GM23338 (cell line): ENCODE measurements around the gene SMIM28. TPM values are rescaled to one million over a fixed set of nuclear protein-coding genes. Genes with fewer than 3 reads are reported as not detected.

ENCODE experiments used
- ATAC-seq: fragments of 200-7000 bp; cut with Tn5 transposase; 3 replicates; pipeline ENCODE4 v1.9.1; 2020
- DNase-seq: peaks from one replicate; pipeline ENCODE4 v3.0.0-alpha.2; 2015; ENCODE audit warnings: low spot score
- H2AFZ ChIP-seq: fragments of 200-600 bp; sonication (generic); 2 replicates; pipeline ENCODE4 v1.8.0; 2016; ENCODE audit warnings: antibody characterized with exemption, mild to moderate bottlenecking, moderate library complexity
- H3F3A ChIP-seq: fragments of 200-600 bp; sonication (generic); replicated peaks from 2 replicates; pipeline ENCODE4 v1.8.0; 2017; ENCODE audit warnings: antibody characterized with exemption, mixed run types, low read depth
- H3K27ac ChIP-seq: fragments of 200-600 bp; sonication (generic); 2 replicates; pipeline ENCODE4 v1.6.1; 2016; ENCODE audit warnings: low read depth
- H3K27me3 ChIP-seq: fragments of 200-600 bp; sonication (generic); 2 replicates; pipeline ENCODE4 v1.8.0; 2016; ENCODE audit warnings: mild to moderate bottlenecking, mixed run types, moderate library complexity; ENCODE audit not compliant: insufficient read depth
- H3K36me3 ChIP-seq: fragments of 200-600 bp; sonication (generic); 2 replicates; pipeline ENCODE4 v1.8.0; 2016; ENCODE audit warnings: mild to moderate bottlenecking; ENCODE audit not compliant: insufficient read depth
- H3K4me1 ChIP-seq: fragments of 200-600 bp; sonication (generic); 2 replicates; pipeline ENCODE4 v1.8.0; 2016; ENCODE audit warnings: mild to moderate bottlenecking, moderate library complexity; ENCODE audit not compliant: insufficient read depth
- H3K4me2 ChIP-seq: fragments of 200-600 bp; sonication (generic); 2 replicates; pipeline ENCODE4 v1.7.1; 2017; ENCODE audit warnings: mixed run types
- H3K4me3 ChIP-seq: fragments of 200-600 bp; sonication (generic); 2 replicates; pipeline ENCODE4 v1.6.1; 2016; ENCODE audit warnings: mixed run types
- H3K79me2 ChIP-seq: fragments of 200-600 bp; sonication (generic); replicated peaks from 2 replicates; pipeline ENCODE4 v1.8.0; 2017; ENCODE audit warnings: mild to moderate bottlenecking; ENCODE audit not compliant: insufficient read depth
- H3K9me2 ChIP-seq: fragments of 200-600 bp; sonication (generic); 2 replicates; pipeline ENCODE4 v1.8.0; 2017; ENCODE audit not compliant: insufficient read depth
- H4K20me1 ChIP-seq: fragments of 200-600 bp; sonication (generic); replicated peaks from 2 replicates; pipeline ENCODE4 v1.8.0; 2017; ENCODE audit warnings: mild to moderate bottlenecking; ENCODE audit not compliant: insufficient read depth
- H3K27ac Mint-ChIP-seq: 2 replicates; pipeline ENCODE4 v1.8.0; 2020; ENCODE audit warnings: inconsistent platforms, mild to moderate bottlenecking, moderate library complexity, mixed read lengths
- H3K27me3 Mint-ChIP-seq: 3 replicates; pipeline ENCODE4 v1.8.0; 2022; ENCODE audit warnings: low read depth, mild to moderate bottlenecking, moderate library complexity, mixed read lengths, inconsistent platforms; ENCODE audit not compliant: insufficient read depth, poor library complexity
- H3K36me3 Mint-ChIP-seq: 3 replicates; pipeline ENCODE4 v1.8.0; 2021; ENCODE audit warnings: low read depth, mild to moderate bottlenecking, inconsistent platforms, moderate library complexity, mixed read lengths
- H3K4me1 Mint-ChIP-seq: 3 replicates; pipeline ENCODE4 v1.8.0; 2020; ENCODE audit warnings: mild to moderate bottlenecking, inconsistent platforms, mixed read lengths
- H3K4me3 Mint-ChIP-seq: 3 replicates; pipeline ENCODE4 v1.8.0; 2021; ENCODE audit warnings: moderate library complexity, mild to moderate bottlenecking, inconsistent platforms, mixed read lengths
- H3K9me3 Mint-ChIP-seq: 3 replicates; pipeline ENCODE4 v1.8.0; 2020; ENCODE audit warnings: moderate library complexity, mild to moderate bottlenecking, inconsistent platforms, mixed read lengths
- EZH2 ChIP-seq: fragments of 200-600 bp; sonication (generic); IDR thresholded peaks from one replicate; pipeline ENCODE4 v1.8.0; 2017; ENCODE audit warnings: antibody characterized with exemption, mild to moderate bottlenecking, low read depth; ENCODE audit not compliant: unreplicated experiment
- EZH2phosphoT487 ChIP-seq: fragments of 200-600 bp; sonication (generic); IDR thresholded peaks from one replicate; pipeline ENCODE4 v1.8.1; 2018; ENCODE audit warnings: antibody characterized with exemption; ENCODE audit not compliant: unreplicated experiment
- JUNB ChIP-seq: IDR thresholded peaks from one replicate; pipeline ENCODE4 v1.6.1; 2016; ENCODE audit warnings: antibody characterized with exemption; ENCODE audit not compliant: unreplicated experiment
- STAT1 ChIP-seq: IDR thresholded peaks from one replicate; pipeline ENCODE4 v1.6.1; 2016; ENCODE audit warnings: antibody characterized with exemption; ENCODE audit not compliant: unreplicated experiment
- ZNF331 ChIP-seq: fragments of 250-450 bp; sonication (Bioruptor Pico); IDR thresholded peaks from 2 replicates; pipeline ENCODE4 v1.5.0; 2020; ENCODE audit warnings: low read depth, mild to moderate bottlenecking, moderate library complexity
- polyA plus RNA-seq: library from polyadenylated mRNA; unstranded; fragments of >200 nt; fragmentation: Nextera tagmentation; extraction: Ambion mirVana; gene quantifications from 2 replicates; pipeline ENCODE4 v1.2.1, GENCODE V29; 2016
- total RNA-seq: library from RNA; depleted of rRNA; stranded (reverse); fragments of >200 nt; shearing (Covaris generic); gene quantifications from 2 replicates; pipeline ENCODE4 v1.2.3, GENCODE V29; 2014
- TF ChIP-seq, protein P1 (sequence below): IDR thresholded peaks from 2 replicates; pipeline ENCODE4 v1.6.1; 2016; ENCODE audit warnings: antibody characterized with exemption
- TF ChIP-seq, protein P2 (sequence below): fragments of 250-450 bp; sonication (Bioruptor Pico); IDR thresholded peaks from 2 replicates; pipeline ENCODE4 v1.5.0; 2020; ENCODE audit warnings: mild to moderate bottlenecking, moderate library complexity
- TF ChIP-seq, protein P3 (sequence below): IDR thresholded peaks from one replicate; pipeline ENCODE4 v1.6.1; 2018; ENCODE audit warnings: antibody characterized with exemption; ENCODE audit not compliant: unreplicated experiment

SMIM28 gene
- total and polyA plus RNA-seq, 2 experiments from 2014 or later = not detected

DNA sequence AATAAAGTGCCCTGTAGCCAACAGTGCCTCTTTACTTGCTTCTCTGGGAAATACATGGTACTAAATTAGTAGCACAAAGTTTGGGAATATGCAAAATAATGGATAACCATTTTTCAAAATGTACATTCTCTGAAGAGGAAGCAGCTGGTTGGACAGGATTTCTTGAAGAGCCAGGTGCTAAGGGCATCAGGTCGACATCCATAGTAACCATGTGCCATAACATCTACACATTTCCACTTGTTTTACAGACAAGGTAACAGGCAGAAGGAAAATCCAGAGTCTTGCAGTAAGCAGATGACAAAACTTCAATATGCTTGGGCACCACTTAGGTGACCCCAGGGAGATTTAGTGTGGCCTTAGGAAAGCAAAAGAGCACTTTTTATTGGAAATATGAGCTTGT, 36.5 kb upstream of the SMIM28 start (continued):
- TF ChIP-seq JUNB (no peak), EZH2phosphoT487 (no peak)

DNA sequence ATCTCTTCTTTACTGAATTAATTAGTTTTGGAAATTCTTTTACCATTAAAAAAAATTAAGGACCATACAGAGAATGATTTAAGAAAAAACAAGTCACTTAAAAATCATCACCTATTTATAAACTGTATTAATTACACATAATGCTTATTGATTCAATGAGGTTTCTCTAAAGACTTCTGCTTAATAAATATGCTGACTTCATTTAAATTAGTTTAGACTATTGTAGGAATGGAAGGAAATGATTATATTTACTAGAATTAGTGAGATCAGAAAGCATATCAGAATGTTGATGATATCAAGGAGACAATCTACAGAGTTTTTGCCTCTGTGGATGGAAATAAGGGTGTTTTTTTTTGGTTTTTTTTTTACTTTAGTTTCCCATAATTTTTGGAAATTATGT, 34.6 kb upstream of the SMIM28 start:
- H3K4me3 Mint-ChIP-seq = no peak overlapping the region
- no peaks in the 10 kb centered on the region for H3K79me2 ChIP-seq
- H3F3A ChIP-seq = no peaks in the 10 kb centered on the region
- no peaks in the 10 kb centered on the region for H3K27me3 ChIP-seq
- H3K36me3 ChIP-seq = no peaks in the 10 kb centered on the region
- H3K4me1 Mint-ChIP-seq = peaks cover 33% of the 10 kb centered on the region
- peaks cover 12% of the 10 kb centered on the region for H3K4me1 ChIP-seq
- H3K9me3 Mint-ChIP-seq = no peaks in the 10 kb centered on the region
- DNase-seq = no peak
- H3K4me3 ChIP-seq = no peak overlapping the region
- H2AFZ ChIP-seq = no peak overlapping the region
- H3K9me2 ChIP-seq = no peaks in the 10 kb centered on the region
- H4K20me1 ChIP-seq = no peaks in the 10 kb centered on the region
- no peaks in the 10 kb centered on the region for H3K27me3 Mint-ChIP-seq
- no peak overlapping the region for H3K27ac ChIP-seq
- no peak overlapping the region for H3K4me2 ChIP-seq
- no peak overlapping the region for H3K27ac Mint-ChIP-seq
- TF ChIP-seq STAT1 (no peak), ZNF331 (CRISPR knock-in tag) (no peak), EZH2 (no peak), EZH2phosphoT487 (no peak), JUNB (no peak)
- TF ChIP-seq, protein P1, sequence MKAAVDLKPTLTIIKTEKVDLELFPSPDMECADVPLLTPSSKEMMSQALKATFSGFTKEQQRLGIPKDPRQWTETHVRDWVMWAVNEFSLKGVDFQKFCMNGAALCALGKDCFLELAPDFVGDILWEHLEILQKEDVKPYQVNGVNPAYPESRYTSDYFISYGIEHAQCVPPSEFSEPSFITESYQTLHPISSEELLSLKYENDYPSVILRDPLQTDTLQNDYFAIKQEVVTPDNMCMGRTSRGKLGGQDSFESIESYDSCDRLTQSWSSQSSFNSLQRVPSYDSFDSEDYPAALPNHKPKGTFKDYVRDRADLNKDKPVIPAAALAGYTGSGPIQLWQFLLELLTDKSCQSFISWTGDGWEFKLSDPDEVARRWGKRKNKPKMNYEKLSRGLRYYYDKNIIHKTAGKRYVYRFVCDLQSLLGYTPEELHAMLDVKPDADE = no peak
- no peaks in the 10 kb centered on the region for H3K36me3 Mint-ChIP-seq
- no peak for ATAC-seq

DNA sequence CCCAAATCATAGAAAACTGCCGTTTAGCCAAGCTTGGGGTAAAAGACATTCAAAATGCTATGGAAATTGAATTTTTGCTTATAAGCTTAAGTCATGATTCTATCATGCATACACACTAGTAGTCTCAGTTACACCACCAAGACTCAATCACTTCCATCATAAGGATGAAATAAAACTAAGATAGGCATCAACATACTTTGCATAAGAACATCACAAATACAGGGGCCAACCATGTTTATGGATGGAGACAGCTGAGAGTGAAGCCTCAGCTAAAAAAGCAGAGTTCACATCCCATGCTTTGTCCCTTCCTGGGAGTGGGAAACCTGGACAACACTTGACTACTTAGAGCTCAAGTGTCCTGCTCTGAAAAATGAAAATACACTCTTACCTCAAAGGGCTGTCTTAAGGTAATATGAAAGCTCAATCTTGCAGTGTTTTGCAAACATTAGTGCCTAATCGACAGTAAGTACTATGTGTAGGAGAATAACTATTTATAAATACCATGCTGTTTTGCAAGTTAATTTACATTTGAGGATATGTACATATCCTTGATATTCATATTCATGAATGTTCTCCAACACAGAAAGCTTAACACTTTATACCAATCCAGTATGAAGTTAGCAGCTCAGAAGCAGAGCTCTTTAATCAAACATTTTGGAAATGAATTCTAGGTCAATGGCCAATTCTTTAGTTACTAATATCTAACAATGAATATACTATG, 32.0 kb upstream of the SMIM28 start:
- ATAC-seq (no peak), DNase-seq (no peak)
- no peaks in the 10 kb centered on the region for H4K20me1 ChIP-seq
- H3K9me2 ChIP-seq = no peaks in the 10 kb centered on the region
- Mint-ChIP-seq H3K27me3 (no peaks in the 10 kb centered on the region), H3K4me1 (peaks cover 36% of the 10 kb centered on the region), H3K36me3 (no peaks in the 10 kb centered on the region), H3K9me3 (no peaks in the 10 kb centered on the region), H3K27ac (no peak overlapping the region), H3K4me3 (no peak overlapping the region)
- H3K36me3 ChIP-seq = no peaks in the 10 kb centered on the region
- no peak overlapping the region for H2AFZ ChIP-seq
- H3K27ac ChIP-seq = no peak overlapping the region
- no peaks in the 10 kb centered on the region for H3K79me2 ChIP-seq
- peaks cover 23% of the 10 kb centered on the region for H3K4me1 ChIP-seq
- H3K27me3 ChIP-seq = no peaks in the 10 kb centered on the region
- peak overlapping the region; percentile 5 for H3K4me2 ChIP-seq
- no peak overlapping the region for H3K4me3 ChIP-seq
- H3F3A ChIP-seq = no peaks in the 10 kb centered on the region
- TF ChIP-seq STAT1 (no peak), ZNF331 (CRISPR knock-in tag) (no peak)
- TF ChIP-seq, protein P2, sequence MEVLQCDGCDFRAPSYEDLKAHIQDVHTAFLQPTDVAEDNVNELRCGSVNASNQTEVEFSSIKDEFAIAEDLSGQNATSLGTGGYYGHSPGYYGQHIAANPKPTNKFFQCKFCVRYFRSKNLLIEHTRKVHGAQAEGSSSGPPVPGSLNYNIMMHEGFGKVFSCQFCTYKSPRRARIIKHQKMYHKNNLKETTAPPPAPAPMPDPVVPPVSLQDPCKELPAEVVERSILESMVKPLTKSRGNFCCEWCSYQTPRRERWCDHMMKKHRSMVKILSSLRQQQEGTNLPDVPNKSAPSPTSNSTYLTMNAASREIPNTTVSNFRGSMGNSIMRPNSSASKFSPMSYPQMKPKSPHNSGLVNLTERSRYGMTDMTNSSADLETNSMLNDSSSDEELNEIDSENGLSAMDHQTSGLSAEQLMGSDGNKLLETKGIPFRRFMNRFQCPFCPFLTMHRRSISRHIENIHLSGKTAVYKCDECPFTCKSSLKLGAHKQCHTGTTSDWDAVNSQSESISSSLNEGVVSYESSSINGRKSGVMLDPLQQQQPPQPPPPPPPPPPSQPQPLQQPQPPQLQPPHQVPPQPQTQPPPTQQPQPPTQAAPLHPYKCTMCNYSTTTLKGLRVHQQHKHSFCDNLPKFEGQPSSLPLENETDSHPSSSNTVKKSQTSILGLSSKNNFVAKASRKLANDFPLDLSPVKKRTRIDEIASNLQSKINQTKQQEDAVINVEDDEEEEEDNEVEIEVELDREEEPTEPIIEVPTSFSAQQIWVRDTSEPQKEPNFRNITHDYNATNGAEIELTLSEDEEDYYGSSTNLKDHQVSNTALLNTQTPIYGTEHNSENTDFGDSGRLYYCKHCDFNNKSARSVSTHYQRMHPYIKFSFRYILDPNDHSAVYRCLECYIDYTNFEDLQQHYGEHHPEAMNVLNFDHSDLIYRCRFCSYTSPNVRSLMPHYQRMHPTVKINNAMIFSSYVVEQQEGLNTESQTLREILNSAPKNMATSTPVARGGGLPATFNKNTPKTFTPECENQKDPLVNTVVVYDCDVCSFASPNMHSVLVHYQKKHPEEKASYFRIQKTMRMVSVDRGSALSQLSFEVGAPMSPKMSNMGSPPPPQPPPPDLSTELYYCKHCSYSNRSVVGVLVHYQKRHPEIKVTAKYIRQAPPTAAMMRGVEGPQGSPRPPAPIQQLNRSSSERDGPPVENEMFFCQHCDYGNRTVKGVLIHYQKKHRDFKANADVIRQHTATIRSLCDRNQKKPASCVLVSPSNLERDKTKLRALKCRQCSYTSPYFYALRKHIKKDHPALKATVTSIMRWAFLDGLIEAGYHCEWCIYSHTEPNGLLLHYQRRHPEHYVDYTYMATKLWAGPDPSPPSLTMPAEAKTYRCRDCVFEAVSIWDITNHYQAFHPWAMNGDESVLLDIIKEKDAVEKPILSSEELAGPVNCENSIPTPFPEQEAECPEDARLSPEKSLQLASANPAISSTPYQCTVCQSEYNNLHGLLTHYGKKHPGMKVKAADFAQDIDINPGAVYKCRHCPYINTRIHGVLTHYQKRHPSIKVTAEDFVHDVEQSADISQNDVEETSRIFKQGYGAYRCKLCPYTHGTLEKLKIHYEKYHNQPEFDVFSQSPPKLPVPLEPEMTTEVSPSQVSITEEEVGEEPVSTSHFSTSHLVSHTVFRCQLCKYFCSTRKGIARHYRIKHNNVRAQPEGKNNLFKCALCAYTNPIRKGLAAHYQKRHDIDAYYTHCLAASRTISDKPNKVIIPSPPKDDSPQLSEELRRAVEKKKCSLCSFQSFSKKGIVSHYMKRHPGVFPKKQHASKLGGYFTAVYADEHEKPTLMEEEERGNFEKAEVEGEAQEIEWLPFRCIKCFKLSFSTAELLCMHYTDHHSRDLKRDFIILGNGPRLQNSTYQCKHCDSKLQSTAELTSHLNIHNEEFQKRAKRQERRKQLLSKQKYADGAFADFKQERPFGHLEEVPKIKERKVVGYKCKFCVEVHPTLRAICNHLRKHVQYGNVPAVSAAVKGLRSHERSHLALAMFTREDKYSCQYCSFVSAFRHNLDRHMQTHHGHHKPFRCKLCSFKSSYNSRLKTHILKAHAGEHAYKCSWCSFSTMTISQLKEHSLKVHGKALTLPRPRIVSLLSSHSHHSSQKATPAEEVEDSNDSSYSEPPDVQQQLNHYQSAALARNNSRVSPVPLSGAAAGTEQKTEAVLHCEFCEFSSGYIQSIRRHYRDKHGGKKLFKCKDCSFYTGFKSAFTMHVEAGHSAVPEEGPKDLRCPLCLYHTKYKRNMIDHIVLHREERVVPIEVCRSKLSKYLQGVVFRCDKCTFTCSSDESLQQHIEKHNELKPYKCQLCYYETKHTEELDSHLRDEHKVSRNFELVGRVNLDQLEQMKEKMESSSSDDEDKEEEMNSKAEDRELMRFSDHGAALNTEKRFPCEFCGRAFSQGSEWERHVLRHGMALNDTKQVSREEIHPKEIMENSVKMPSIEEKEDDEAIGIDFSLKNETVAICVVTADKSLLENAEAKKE (CRISPR knock-in tag) = no peak
- TF ChIP-seq, protein P3, sequence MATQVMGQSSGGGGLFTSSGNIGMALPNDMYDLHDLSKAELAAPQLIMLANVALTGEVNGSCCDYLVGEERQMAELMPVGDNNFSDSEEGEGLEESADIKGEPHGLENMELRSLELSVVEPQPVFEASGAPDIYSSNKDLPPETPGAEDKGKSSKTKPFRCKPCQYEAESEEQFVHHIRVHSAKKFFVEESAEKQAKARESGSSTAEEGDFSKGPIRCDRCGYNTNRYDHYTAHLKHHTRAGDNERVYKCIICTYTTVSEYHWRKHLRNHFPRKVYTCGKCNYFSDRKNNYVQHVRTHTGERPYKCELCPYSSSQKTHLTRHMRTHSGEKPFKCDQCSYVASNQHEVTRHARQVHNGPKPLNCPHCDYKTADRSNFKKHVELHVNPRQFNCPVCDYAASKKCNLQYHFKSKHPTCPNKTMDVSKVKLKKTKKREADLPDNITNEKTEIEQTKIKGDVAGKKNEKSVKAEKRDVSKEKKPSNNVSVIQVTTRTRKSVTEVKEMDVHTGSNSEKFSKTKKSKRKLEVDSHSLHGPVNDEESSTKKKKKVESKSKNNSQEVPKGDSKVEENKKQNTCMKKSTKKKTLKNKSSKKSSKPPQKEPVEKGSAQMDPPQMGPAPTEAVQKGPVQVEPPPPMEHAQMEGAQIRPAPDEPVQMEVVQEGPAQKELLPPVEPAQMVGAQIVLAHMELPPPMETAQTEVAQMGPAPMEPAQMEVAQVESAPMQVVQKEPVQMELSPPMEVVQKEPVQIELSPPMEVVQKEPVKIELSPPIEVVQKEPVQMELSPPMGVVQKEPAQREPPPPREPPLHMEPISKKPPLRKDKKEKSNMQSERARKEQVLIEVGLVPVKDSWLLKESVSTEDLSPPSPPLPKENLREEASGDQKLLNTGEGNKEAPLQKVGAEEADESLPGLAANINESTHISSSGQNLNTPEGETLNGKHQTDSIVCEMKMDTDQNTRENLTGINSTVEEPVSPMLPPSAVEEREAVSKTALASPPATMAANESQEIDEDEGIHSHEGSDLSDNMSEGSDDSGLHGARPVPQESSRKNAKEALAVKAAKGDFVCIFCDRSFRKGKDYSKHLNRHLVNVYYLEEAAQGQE = no peak
